K562 (cell line): ENCODE data around the gene IL17REL. TPM values are rescaled to one million over a fixed set of nuclear protein-coding genes. Genes with fewer than 3 reads are reported as not detected.

Source experiments
- ATAC-seq: fragments of 200-7000 bp; cut with Tn5 transposase; 3 replicates; pipeline ENCODE4 v1.9.1; 2020; ENCODE audit warnings: moderate library complexity
- BruUV-seq: library from RNA; stranded (reverse); fragments of 400-500 nt; replicated peaks from 2 replicates; lab custom pipeline; 2021; lab: Mats Ljungman, UMichigan
- CTCF ChIA-PET: fragments of 300-600 bp; formaldehyde crosslinking; extraction: SDS; loops from one replicate; lab custom pipeline; 2021; ENCODE audit warnings: low intra/inter-chr PET ratio; lab: Yijun Ruan, JAX
- POLR2A ChIA-PET: fragments of 300-600, 350-650 bp; sonication (Branson Sonifier 250); formaldehyde crosslinking; extraction: SDS; loops from one replicate; lab custom pipeline; 2021; ENCODE audit warnings: antibody characterized with exemption, inconsistent platforms; lab: Yijun Ruan, JAX
- DNase-seq, 4 experiments: peaks; one replicate each; pipeline versions ENCODE4 v3.0.0 to v3.0.0-alpha.2; 2011 to 2018; ENCODE audit warnings: low spot score in 3 of 4, mixed read lengths in 3 of 4; ENCODE audit errors: extremely low read depth in 1 of 4
- FAIRE-seq: peaks from 2 replicates; lab custom pipeline; 2011; peaks lifted over from hg19 to GRCh38; lab: Jason Lieb, UNC
- H2AFZ ChIP-seq: 2 replicates; pipeline ENCODE4 v1.6.0; 2011; ENCODE audit warnings: low read depth, low read length, control low read depth, inconsistent platforms
- H3K27ac ChIP-seq: fragments of 200-600 bp; 3 replicates; pipeline ENCODE4 v1.8.0; 2011; ENCODE audit warnings: low read depth, mild to moderate bottlenecking, control low read depth, inconsistent platforms, low read length, moderate library complexity, mixed read lengths; ENCODE audit errors: extremely low read depth
- H3K27me3 ChIP-seq, 2 experiments: fragments of 300-600 bp in 1 of 2; 2 replicates in 1 of 2; 3 replicates in 1 of 2; pipeline versions ENCODE4 v1.6.0 to v1.8.0; 2011; ENCODE audit warnings: inconsistent platforms in 2 of 2, low read length in 2 of 2, mild to moderate bottlenecking in 1 of 2, mixed read lengths in 1 of 2, moderate library complexity in 1 of 2; ENCODE audit not compliant: control insufficient read depth in 2 of 2, insufficient read depth in 2 of 2
- H3K36me3 ChIP-seq: fragments of 300-600 bp; 3 replicates; pipeline ENCODE4 v1.8.0; 2011; ENCODE audit warnings: mild to moderate bottlenecking, low read length, inconsistent platforms; ENCODE audit not compliant: control insufficient read depth, insufficient read depth
- H3K4me1 ChIP-seq, 2 experiments: fragments of 200-600 bp in 1 of 2; replicated peaks in 1 of 2; 2 replicates in 1 of 2; 3 replicates in 1 of 2; pipeline versions ENCODE4 v1.5.1 to v1.8.0; 2011; ENCODE audit warnings: inconsistent platforms in 2 of 2, low read length in 2 of 2, mild to moderate bottlenecking in 1 of 2, mixed read lengths in 1 of 2, moderate library complexity in 1 of 2; ENCODE audit not compliant: control insufficient read depth in 2 of 2, insufficient read depth in 2 of 2
- H3K4me2 ChIP-seq: 2 replicates; pipeline ENCODE4 v1.6.1; 2011; ENCODE audit warnings: low read length, control low read depth, inconsistent platforms, mixed read lengths; ENCODE audit not compliant: insufficient read depth
- H3K4me3 ChIP-seq: fragments of 200-600 bp; sonication (generic), shearing (Covaris generic); 2 replicates; pipeline ENCODE4 v1.5.1; 2016; ENCODE audit warnings: control low read depth, inconsistent platforms
- H3K79me2 ChIP-seq: fragments of 200-600 bp; 3 replicates; pipeline ENCODE4 v1.8.0; 2011; ENCODE audit warnings: low read length, inconsistent platforms; ENCODE audit not compliant: control insufficient read depth, insufficient read depth
- H3K9ac ChIP-seq, 2 experiments: 2 replicates each; pipeline versions ENCODE4 v1.6.0 to v1.6.1; 2011; ENCODE audit warnings: low read depth in 2 of 2, low read length in 2 of 2, control low read depth in 1 of 2, inconsistent platforms in 1 of 2, mild to moderate bottlenecking in 1 of 2, mixed read lengths in 1 of 2; ENCODE audit not compliant: insufficient read depth in 1 of 2
- H3K9me1 ChIP-seq: one replicate; pipeline ENCODE4 v1.6.0; 2011; ENCODE audit warnings: inconsistent platforms, mild to moderate bottlenecking, low read length, moderate library complexity; ENCODE audit not compliant: control insufficient read depth, insufficient read depth
- H3K9me3 ChIP-seq: replicated peaks from 2 replicates; pipeline ENCODE4 v1.5.1; 2011; ENCODE audit warnings: low read depth, low read length, inconsistent platforms; ENCODE audit not compliant: control insufficient read depth, insufficient read depth
- H4K20me1 ChIP-seq: replicated peaks from 2 replicates; pipeline ENCODE4 v1.6.1; 2011; ENCODE audit warnings: low read length, inconsistent platforms, mixed read lengths; ENCODE audit not compliant: control insufficient read depth, insufficient read depth
- RBFOX2 ChIP-seq: fragments of 200-400 bp; formaldehyde crosslinking; IDR thresholded peaks from 2 replicates; pipeline ENCODE4 v1.6.1; 2017; ENCODE audit warnings: low read depth, mild to moderate bottlenecking, low read length, moderate library complexity
- SMARCA4 ChIP-seq: fragments of 450-650 bp; IDR thresholded peaks from 2 replicates; pipeline ENCODE4 v1.6.1; 2016
- WGBS: fragments of 100-300 bp; shearing (Covaris generic); methylation state at CpG from one replicate; pipeline ENCODE4 v1.1.6; 2016; ENCODE audit warnings: low coverage, mixed read lengths; ENCODE audit not compliant: insufficient coverage; ENCODE audit errors: missing lambda C conversion rate; 5-methylcytosine and 5-hydroxymethylcytosine counted together
- in situ Hi-C: fragments of 300-500 bp; cut with MboI; formaldehyde crosslinking; loops from 4 replicates; pipeline ENCODE4 v1.15.0; 2018; ENCODE audit warnings: inconsistent platforms, mixed read lengths
- intact Hi-C: fragments of 100-400 bp; cut with micrococcal nuclease; formaldehyde crosslinking; loops from 2 replicates; pipeline ENCODE4 v1.14.2; 2022
- polyA plus RNA-seq, 8 experiments: library from polyadenylated mRNA; depleted of rRNA in 4 of 8; stranded (reverse) in 5 of 8; unstranded in 3 of 8; fragments of >200 nt; fragmentation: Nextera tagmentation in 2 of 8; fragmentation: Illumina TruSeq in 1 of 8; extraction: Ambion mirVana in 2 of 8; extraction: Trizol in 1 of 8; gene quantifications; 2 replicates each; pipeline versions ENCODE4 v1.2.1 to v1.2.3, GENCODE V29; 2011 to 2014; ENCODE audit warnings: inconsistent platforms in 1 of 8, missing spikeins in 1 of 8
- total RNA-seq, 7 experiments: library from RNA; depleted of rRNA in 6 of 7; stranded (reverse); fragments of >200 nt in 6 of 7; fragmentation: Illumina TruSeq in 2 of 7; extraction: Trizol in 2 of 7; gene quantifications; 2 replicates each; pipeline versions ENCODE4 v1.2.1 to v1.2.3, GENCODE V29; 2011 to 2021; ENCODE audit warnings: low replicate concordance in 1 of 7

IL17REL gene
- total and polyA plus RNA-seq, 9 of the 15 experiments (the other 6 are each of a cell fraction or from before 2014, with no cell fraction given), result 0.05 to 0.42 (median 0.11) TPM; not detected in 4

GRCh38 chr22:49966041-49966773 is 46.4 kb downstream of the IL17REL start:
- no peaks in the 10 kb centered on the region for H3K9me3 ChIP-seq
- H3K9ac ChIP-seq, result peak overlapping the region in 1 of 2 experiments; percentile 41; a peak in 2 of 4 replicates
- H4K20me1 ChIP-seq, result peaks cover 15% of the 10 kb centered on the region
- POLR2A ChIA-PET, result interaction anchor here (0.6 to 2.2 kb wide), 4 partner anchors 11 to 93 kb away, joined by 3 to 9 read pairs (median 3); no protein-coding TSS in a partner anchor
- H3K9me1 ChIP-seq, result peaks cover 4% of the 10 kb centered on the region
- H3K79me2 ChIP-seq, result peaks cover 30% of the 10 kb centered on the region
- FAIRE-seq (no peak), DNase-seq (no peak), ATAC-seq (no peak)
- H3K36me3 ChIP-seq, result peaks cover 34% of the 10 kb centered on the region; the same call in 1 of the 3 replicates
- intact Hi-C loops, result no loop called here
- TF ChIP-seq RBFOX2 (peak; percentile 8), SMARCA4 (no peak)
- no TSS peak for BruUV-seq
- in situ Hi-C loops, result no loop called here
- H3K27ac ChIP-seq, result peak overlapping the region; percentile 25; the same call in 2 of the 3 replicates
- CTCF ChIA-PET, result no interaction called here
- H3K4me2 ChIP-seq, result no peak overlapping the region
- H2AFZ ChIP-seq, result no peak overlapping the region
- H3K4me3 ChIP-seq, result no peak overlapping the region
- H3K4me1 ChIP-seq, result peaks cover 26 to 99% of the 10 kb centered on the region in 2 experiments
- no peaks in the 10 kb centered on the region for H3K27me3 ChIP-seq
- 59% methylated on average over 7 of the region's 11 CpGs for WGBS
